GM13976 (cell line): ENCODE measurements around the gene NCOA3.
A peak's percentile ranks its signal among the peaks of the same experiment; 100 is the strongest.

Experiments used
- DNase-seq: peaks from one replicate; pipeline ENCODE4 v3.0.0; 2012; ENCODE audit warnings: low spot score
- in situ Hi-C: fragments of 300-500 bp; cut with MboI; formaldehyde crosslinking; loops from one replicate; pipeline ENCODE4 v1.12.0; 2022; ENCODE audit warnings: low sequenced_read_pairs, mixed read lengths, inconsistent platforms; ENCODE audit not compliant: unreplicated experiment
- TF ChIP-seq, protein P1 (sequence below): IDR thresholded peaks from 2 replicates; pipeline ENCODE4 v1.5.1; 2012; ENCODE audit warnings: borderline replicate concordance, mild to moderate bottlenecking; ENCODE audit not compliant: insufficient read depth; ENCODE audit errors: extremely low read depth, missing control alignments, control extremely low read depth

Gene NCOA3

DNA sequence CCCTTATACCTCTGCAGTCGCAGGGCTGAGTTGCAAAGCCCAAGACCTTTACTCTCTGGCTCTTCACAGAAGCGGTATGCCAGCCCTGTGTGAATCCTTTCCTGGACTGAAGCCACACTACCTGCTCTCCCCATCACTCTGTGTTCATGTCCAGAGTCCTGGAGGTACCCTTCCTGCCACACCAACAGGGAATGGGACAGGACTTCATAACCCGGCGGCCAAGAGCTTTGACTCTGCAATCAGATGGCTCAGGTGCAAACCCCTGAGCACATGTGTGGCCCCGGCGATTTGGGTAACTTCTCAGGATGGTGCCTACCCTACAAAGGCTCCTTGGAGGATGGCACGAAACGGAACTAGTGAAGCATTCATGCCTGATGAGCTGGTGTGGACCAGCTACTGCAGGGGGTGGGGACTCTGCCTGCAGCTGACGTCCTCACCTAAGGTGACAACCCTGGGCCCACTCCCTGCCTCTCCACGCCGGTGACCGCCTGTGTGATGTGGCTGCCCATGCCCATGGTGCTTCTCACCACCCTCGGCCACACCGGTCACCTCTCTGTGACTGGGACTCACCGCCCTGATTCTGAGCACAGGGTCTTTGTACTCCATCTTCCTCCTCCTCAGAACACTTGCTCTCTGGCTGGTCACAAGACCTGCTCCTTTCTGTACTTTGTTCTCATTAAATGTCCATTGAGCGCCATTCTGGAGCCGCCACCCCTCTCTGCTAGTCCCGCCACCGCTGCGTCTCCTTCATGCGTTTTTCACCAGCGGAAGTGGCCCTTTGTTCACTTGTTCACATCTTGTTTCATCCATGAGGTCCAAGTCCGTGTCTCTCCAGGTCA, 166.8 kb downstream of the NCOA3 start:
- TF ChIP-seq, protein P1, sequence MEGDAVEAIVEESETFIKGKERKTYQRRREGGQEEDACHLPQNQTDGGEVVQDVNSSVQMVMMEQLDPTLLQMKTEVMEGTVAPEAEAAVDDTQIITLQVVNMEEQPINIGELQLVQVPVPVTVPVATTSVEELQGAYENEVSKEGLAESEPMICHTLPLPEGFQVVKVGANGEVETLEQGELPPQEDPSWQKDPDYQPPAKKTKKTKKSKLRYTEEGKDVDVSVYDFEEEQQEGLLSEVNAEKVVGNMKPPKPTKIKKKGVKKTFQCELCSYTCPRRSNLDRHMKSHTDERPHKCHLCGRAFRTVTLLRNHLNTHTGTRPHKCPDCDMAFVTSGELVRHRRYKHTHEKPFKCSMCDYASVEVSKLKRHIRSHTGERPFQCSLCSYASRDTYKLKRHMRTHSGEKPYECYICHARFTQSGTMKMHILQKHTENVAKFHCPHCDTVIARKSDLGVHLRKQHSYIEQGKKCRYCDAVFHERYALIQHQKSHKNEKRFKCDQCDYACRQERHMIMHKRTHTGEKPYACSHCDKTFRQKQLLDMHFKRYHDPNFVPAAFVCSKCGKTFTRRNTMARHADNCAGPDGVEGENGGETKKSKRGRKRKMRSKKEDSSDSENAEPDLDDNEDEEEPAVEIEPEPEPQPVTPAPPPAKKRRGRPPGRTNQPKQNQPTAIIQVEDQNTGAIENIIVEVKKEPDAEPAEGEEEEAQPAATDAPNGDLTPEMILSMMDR: no peak
- in situ Hi-C loops: no loop called here
- DNase-seq: no peak

DNA sequence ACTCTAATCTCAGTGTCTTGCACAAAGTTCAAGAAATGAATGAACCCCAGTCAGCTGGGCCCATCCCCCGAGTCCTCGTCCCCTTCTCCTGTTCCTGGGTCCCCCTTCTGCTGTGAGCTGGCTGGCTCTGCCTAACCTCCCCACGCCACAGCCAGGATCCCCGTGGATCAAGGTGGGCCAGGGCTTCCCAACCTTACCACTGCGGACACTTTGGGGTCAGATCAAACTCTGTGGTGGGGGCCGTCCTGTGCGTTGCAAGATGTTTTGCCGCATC, 167.4 kb downstream of the NCOA3 start:
- TF ChIP-seq, protein P1: no peak
- in situ Hi-C loops: no loop called here

DNA sequence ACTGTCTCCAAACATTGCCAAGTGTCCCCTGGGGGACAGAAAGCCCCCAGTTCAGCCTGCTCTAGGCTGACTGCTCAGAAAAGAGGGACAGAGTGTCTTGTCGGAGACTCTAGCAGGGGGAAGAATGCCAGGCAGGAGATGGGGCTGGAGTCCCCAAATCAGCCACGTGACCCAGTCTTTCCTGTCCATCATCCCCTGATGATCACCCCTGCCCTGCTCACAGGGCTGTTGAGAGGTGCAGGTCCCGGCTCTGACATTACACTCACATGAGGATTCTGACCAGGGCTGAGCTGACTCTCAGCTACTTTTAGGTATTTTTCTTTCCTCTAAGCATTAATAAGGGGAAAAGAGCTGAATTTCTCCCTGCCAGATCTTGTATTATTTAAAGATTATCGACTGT, 167.8 kb downstream of the NCOA3 start:
- in situ Hi-C loops: no loop called here

More for the DNA sequence above, 167.4 kb downstream of the NCOA3 start:
- no peak for DNase-seq

DNA sequence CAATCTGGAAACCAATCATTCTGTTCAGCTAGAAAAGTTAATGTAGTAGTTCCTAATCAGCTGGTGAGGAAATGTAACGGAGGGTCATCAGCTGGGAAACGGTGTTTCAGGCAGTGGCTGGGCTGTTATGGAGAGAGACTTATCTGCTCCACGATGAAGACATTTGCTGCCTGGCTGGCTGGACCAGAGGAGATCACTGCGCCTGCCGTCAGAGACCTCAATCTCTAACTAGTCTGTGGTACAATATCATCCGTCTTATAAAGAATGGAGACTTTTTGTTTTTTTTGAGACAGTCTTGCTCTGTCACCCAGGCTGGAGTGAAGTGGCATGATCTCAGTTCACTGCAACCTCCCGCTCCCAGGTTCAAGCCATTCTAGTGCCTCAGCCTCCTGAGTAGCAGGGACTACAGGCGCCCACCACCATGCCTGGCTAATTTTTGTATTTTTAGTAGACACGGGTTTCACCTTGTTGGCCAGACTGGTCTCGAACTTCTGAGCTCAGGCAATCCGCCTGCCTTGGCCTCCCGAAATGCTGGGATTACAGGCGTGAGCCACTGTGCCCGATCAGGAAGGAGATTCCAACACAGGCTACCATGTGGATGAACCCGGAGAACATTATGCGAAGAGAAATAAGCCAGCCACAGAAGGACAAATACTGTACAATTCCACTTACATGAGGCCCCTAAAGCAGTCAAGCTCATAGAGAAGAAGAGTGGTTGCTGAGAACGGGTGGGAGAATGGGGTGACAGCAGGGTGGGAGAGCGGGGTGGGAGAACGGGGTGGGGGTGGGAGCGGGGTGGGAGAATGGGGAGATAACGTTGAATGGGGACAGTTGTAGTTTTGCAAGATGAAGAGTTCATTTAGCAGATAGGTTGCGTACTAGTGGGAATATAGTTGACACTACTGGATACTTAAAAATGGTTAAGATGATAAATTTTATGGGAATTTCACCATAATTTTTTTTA, 168.5 kb downstream of the NCOA3 start:
- DNase-seq: peak; percentile 19
- TF ChIP-seq, protein P1: no peak
- in situ Hi-C loops: no loop called here

More for the DNA sequence above, 167.8 kb downstream of the NCOA3 start:
- TF ChIP-seq, protein P1: no peak
- DNase-seq: peak; percentile 35

DNA sequence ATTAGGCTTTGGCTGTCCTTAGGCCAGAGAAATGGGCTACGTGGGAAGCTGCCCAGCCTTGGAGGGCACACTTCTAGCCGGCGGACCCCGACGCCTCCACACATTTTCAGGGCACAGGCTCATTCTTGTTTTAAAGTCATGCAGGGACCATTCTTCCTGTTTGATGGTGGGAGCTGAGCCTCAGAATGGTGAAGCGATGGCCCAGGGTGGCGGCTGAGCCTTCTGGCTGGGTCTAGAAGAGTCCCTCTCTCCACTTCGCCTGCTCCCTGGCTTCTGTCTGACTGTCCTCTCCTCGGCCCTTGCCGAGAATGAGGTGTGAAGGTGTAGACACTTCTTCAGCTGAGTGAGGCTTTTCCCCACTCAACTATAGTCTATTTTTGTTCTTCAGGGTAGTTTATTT, 169.2 kb downstream of the NCOA3 start:
- TF ChIP-seq, protein P1: no peak
- in situ Hi-C loops: no loop called here
- DNase-seq: no peak

DNA sequence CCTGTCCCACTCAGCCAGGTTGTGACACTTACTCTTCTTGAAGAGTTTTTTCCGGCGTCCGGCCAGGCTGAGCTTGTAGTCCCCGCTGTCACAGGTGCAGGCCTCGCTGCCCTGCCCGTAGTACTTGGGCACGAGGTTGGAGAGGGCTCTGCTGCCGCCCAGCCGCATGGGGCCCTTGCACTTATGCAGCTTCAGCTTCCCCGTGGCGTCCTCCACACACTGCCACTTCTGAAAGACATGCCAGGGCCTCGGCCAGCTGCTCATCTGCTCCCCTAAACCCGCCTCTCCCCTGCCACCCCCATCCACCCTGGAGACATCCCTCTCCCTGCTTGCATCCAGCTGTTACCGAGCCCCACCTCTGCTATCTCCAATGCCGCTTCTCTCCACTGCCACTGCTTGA, 170.5 kb downstream of the NCOA3 start:
- TF ChIP-seq, protein P1: no peak
- peak; percentile 16 for DNase-seq
- in situ Hi-C loops: no loop called here
